ENCODE results near the gene C4orf36.
A peak's percentile ranks its signal among the peaks of the same experiment; 100 is the strongest.

Gene C4orf36

DNA sequence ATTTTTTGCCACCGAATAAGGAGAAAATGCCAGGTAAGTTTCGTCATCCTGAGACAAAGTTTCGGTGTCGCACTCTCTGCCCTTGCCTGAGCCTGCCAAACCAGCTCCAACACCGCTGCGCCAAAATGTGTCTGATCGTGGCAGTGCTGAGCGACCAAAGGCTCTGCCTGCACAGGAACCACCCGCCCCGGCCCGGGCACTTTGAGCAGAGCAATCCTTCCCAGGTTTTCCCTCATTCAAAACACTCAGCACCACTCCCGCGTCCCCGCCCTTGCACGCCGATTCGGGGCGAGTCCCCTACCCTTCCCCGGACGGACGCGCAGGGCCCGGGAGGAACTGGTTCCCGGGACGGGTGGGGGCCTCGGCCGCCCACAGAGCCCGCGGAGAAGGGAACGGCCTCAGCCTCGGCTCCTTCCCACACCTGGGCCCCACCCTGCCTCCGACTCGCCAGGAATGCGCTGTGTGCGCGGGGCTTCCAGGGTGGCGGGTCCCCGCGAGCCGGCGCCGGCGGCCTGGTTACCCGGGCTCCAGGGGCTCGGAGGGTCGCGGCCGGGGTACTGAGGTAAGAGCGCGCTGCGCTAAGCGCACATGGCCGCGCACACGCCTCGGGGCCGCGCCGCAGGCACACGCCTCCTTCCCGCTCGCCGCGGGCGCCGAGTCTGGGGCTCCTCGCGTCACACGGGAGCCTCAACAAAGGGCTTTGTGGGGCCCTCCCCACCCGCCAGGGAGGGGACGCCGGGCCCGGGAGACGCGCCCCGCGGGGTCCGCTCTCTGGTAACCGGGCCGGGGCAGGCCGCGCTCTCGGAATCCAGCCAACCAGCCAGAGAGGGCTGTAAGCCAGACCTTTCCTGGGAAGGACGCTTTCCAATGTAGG is at the start of gene C4orf36:
TSS of gene C4orf36 (minus strand) at position 661 of the 874 bp plus-strand sequence. CDS start 902 bp downstream, outside the sequence.
- peak; percentile 51 to 65 for DNase-seq

DNA sequence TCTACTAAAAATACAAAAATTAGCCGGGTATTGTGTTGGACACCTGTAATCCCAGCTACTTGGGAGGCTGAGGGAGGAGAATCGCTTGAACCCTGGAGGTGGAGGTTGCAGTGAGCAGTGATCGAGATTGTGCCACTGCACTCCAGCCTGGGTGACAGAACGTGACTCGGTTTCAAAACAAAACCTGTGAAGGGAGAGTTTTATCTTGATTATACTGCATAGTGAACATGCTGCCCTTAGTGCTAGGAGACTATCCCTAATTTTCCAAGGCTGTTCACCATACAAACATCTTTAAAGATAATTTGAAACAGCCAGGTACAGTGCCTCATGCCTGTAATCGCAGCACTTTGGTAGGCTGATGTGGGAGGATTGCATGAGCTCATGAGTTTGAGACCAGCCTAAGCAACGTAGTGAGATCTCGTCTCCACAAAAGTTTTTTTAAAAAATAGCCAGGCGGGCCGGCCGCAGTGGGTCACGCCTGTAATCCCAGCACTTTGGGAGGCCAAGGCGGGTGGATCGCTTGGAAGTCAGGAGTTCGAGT is 48.8 kb upstream of the C4orf36 start:
- no peak for DNase-seq

DNA sequence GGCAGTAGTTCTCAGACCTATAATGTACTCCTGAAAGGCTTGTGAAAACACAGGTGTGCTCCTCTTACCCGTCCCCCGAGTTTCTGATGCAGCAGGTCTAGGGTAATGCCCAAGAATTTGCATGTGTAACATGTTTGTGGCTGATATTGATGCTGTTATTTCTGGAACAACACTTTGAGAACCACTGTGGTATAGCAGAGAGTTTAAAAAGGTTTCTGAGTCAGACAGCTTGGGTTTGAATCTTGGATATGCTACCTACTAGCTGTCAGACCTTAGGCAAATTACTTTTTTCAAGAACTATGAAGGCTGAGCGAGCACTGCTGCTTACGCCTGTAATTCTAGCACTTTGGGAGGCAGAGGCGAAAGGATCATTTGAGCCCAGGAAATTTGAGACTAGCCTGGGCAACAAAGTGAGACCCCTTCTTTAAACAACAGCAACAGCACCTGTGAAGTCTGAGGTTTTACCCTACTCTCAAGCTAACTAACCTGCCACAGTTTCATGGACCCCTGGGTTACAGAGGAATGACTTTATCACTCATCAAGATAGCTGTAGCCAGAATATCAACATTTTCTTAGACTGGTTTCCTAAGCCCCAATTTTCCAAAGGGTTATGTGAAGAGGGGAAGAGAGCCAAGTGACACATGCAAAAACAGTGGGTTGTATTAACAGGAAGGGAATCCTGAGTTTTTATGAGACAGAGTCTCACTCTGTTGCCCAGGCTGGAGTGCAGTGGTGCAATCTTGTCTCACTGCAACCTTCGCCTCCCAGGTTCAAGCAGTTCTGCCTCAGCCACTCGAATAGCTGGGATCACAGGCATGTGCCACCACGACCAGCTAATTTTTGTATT is 47.7 kb upstream of the C4orf36 start:
- no peak for DNase-seq

DNA sequence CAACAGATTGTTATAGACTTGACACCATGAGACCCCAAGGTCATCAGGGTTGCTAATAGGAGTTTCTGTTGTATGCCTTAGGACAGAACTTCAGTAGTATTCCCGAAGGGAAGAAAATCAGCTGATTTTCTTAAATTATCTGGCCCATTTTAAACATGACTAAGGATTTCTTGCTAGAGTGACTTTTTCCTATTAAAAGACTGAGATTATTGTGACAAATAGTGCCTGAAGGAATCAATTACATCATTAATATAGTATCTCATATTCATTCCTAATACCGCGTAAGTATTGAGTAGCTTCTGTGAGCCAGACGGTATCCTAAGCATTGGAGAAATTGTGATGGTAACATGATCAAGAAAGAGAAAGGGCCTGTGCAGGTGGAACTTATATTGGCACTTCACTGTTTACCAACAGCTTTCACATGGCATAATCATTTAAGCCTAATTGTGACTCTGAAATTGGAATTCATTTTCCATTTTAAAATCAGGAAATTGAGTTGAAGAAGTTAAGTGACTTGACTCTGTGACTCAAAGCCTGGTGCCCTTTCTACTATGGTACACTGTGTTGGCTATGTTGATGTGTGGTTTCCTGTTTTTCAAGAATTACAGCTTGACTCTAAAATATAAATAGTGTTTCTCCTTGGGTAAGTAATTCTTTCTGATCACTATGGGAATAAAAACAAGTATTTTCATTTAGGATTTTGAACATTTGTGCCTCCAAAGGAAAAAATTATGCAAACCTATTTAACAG is 46.7 kb upstream of the C4orf36 start:
- DNase-seq, result no peak

GRCh38 chr4:86935853-86936733 is 43.9 kb upstream of the C4orf36 start:
- peak in 1 of 2 experiments; percentile 31 for DNase-seq

DNA sequence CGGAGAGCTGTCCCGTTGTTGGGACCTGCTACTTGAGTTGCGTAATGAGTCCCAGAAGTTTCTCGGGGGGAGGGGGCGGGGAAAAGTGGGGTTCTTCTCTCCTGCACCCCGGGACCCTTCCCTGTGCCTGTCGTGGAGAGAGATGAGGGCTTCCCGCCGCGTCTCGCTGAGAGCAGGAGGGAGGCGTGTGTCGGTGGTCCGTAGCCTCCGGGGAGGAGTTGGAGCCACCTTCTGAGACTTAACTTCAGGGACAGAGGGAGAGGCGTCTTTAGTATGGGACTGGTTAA is 43.3 kb upstream of the C4orf36 start:
- DNase-seq, result no peak

DNA sequence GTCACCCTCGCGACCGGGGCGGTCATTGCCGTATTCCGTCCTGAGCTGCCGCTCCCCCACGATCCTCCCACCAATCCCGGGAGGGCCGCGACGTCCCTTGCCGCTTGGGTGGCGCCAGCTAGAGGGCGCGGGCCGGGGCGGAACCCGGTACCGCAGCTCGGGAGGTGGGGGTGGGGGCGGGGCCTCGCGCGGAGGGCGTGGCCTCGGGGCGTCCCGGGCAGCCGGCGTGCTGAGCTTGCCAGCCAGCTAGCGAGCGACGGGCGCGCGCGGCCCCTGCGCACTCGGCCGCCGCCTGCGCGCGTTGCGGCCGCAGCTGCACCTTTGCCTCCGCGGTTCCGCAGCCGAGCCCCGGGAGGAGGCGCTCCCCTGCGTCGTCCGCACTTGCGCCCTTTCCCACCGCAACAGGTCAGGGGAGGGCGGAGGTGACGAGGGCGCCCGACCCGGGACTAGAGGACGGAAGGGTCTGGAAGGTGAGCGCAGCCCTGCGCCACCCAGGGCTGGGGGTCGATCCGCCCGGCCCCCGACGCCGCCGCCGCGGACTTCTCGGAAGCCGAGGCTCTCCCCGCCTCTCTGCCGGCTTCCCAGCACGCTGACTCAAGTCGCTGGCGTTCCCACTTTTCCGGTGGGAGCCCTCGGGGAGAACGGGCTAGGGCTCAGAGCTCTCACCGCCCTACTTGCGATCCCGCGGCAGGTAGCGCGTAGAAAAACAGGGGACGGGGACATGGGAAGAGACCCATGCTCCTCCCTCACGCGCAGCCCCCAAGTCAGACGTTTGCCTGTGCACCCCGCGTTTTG is 42.7 kb upstream of the C4orf36 start, which contains the start of gene AFF1:
TSS of gene AFF1 (plus strand) at position 241 of the 795 bp plus-strand sequence. CDS start 13,523 bp downstream, outside the sequence.
- peak; percentile 77 to 88 for DNase-seq

DNA sequence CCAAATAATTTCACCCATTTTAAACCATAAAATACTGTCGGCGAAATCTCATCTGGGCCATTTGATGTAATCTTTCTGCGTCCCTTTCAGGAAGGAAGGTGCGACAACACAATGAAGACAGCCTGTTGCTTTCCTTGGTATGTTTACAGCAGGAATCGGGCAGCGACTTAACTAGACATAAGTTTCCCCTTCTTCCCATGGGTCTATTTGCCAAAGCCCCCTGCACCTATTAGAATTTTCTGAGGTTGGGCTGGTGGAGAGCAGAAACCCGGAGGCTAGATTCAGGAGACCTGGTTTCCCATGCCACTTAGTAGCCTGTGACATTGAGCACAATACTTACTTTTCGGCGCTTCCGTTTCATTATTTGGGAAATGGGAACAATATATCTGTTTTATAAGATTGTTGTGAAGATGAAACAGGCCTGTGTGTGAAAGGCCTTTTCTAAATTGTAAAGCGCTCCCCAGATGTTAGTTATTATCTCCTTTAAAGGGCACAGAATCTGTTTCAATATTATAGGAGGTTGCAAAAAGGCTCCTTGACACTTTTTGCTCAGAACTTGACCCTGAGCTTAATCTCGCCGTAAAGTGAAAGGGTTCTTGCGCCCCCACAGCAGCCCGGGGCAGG is 42.0 kb upstream of the C4orf36 start:
- DNase-seq, result no peak

GRCh38 chr4:86928400-86929255 is 36.4 kb upstream of the C4orf36 start:
- no peak for DNase-seq

- DNase-seq, result no peak
Observed at GRCh38 chr4:86927843-86928395, 35.7 kb upstream of the C4orf36 start.

DNA sequence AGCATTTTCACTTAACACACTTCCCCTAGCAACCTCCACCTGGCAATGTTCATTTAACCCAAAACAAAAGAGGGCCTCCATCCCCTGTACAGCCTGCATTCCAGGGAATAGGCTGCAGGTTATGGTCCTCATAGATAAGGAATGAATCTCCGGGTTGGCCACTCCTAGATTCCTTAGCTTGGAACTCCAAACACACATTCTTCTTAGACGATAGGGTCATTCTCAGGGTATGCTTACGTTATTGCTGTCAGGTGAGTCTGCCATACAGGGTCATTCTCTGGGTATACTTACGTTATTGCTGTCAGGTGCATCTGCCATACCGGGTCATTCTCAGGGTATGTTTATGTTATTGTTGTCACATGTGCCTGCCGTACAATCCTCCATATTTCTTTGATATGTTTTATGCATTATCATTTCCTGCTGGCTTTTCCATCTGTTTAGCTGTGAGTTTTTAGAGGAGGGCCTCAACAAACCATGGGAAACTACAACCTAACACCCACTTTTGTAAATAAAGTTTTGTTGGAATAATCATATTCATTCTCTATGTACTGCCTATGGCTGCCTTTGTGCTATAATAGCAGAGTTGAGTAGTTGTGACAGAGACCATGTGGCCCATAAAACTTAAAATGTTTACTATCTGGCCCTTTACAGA is 34.3 kb upstream of the C4orf36 start:
- DNase-seq, result no peak

- no peak for DNase-seq
Observed at GRCh38 chr4:86924811-86925210, 32.6 kb upstream of the C4orf36 start.

DNA sequence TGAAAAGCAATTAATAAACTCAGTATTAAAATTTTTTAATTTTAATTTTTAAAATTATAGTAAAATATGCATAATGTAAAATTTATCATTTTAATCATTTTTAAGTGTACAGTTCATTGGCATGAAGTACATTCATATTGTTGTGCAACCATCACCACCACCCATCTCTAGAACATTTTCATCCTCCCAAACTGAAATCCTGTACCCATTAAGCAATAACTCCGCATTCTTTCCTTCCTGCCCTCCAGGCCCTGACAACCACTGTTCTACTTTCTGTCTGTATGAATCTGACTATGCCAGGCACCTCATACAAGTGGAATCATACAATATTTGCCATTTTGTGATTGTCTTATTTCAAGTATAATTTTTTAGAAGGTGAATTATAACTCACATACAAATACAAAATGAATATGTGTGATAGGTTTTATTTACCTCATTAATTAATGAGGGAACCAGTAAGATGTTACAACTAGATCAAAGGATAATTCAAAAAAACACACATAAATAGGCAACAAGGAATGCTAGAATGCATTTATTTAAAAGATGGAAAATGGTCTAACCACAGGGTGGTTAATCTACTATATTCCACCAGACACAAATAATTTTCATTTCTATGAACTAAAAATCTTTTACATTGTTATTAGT is 29.5 kb upstream of the C4orf36 start:
- DNase-seq, result no peak

DNA sequence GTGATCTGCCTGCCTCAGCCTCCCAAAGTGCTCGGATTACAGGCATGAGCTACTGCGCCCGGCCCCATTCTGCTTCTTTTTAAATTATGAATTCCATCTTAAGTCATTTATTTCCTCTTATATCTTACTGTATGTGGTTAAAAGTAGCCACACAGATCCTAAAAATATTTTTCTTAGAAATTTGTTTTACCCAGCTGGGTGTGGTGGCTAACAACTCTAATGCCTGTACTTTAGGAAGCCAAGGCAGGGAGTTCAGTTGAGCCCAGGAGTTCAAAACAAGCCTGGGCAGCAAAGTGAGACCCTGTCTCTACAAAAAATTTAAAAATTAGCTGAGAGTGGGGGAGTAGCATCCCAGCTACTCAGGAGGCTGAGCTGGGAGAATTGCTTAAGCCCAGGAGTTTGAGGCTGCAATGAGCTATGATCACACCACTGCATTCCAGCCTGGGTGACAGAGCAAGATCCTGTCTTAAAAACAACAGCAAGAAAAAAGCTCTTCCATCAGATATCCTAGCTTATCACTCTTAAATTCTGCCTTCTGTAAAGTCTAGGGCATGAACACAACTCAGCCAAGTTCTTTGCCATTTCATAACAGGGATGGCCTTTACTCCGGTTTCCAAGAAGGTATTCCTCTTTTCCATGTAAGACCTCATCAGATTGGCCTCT is 27.5 kb upstream of the C4orf36 start:
- DNase-seq, result no peak

DNA sequence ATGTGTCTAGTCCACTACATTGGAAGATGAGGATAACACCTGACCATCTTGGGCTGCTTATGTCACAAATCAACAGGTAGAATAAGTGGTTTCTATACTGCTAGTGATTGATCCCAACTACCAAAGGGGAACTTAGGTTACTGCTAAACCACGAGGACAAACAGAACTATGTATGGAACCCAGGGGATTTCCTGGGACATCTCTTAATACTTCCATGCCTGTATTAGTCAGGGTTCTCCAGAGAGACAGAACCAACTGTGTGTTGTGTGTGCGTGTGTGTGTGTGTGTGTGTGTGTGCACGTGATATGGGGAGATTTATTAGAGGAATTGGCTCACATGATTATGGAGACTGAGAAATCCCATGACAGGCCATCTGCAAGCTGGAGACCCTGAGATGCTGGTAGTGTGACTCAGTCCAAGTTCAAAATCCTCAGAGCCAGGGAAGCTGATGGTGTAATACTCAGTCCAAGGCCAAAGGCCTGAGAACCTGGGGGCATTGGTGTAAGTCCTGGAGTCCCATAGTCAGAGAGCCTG is 26.4 kb upstream of the C4orf36 start:
- no peak for DNase-seq

DNA sequence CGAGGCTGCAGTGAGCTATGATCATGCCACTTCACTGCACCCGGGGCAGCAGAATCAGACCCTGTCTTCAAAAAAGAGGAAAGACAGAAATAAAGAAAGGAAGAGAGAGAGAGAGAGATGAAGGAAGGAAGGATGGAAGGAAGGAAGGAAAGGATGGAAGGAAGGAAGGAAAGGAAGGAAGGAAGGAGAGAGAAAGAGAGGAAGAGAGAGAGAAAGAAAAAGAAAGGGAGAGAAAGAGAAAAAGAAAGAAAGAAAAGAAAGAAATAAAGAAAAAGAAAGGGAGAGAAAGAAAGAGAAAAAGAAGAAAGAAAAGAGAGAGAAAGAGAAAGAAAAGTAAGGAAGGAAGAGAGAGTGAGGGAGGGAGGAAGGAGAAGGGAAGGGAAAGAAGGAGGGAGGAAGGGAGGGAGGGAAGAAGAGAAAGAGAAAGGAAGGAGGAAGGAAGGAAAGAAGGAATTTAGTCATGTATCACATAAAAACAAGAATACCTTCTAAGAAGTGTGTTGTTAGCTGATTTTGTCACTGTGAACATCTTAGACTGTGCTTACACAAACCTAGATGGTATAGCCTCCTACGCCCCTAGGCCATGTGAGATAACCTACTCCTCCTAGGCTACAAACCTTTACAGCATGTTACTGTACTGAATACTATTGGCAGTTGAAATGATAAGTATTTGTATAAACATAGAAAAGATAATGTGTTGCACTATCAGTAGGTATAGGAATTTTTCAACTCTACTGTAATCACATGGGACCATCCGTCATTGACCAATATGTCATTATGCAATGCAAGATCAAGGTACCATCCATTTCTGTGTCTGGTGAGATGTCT is 25.2 kb upstream of the C4orf36 start:
- no peak for DNase-seq

All from NCI-H187 (cell line).